Muscle layer of duodenum (tissue), 2 donors: ENCODE data around the gene ZBTB39.
"Not testable (repeated sequence)": the region's sequence is repeated elsewhere in the genome, so short reads cannot be mapped to it uniquely, and the experiment has no call there.

Experiments
- H3K27ac ChIP-seq: one replicate; pipeline ENCODE4 v1.7.0; 2013; ENCODE audit warnings: mild to moderate bottlenecking, low read length
- H3K27me3 ChIP-seq: one replicate; pipeline ENCODE4 v1.7.0; 2013; ENCODE audit warnings: low read depth, mild to moderate bottlenecking, control low read depth, low read length
- H3K36me3 ChIP-seq, 2 donors: one replicate each; pipeline ENCODE4 v1.7.0; 2013; ENCODE audit warnings: low read length in 2 of 2, control low read depth in 1 of 2, mild to moderate bottlenecking in 1 of 2; ENCODE audit not compliant: insufficient read depth in 2 of 2, control insufficient read depth in 1 of 2
- H3K4me1 ChIP-seq, 2 donors: one replicate each; pipeline ENCODE4 v1.7.0; 2013; ENCODE audit warnings: low read length in 2 of 2, mild to moderate bottlenecking in 2 of 2, control low read depth in 1 of 2, moderate library complexity in 1 of 2; ENCODE audit not compliant: insufficient read depth in 2 of 2, control insufficient read depth in 1 of 2
- H3K4me3 ChIP-seq, 2 donors: one replicate each; pipeline ENCODE4 v1.7.0; 2013; ENCODE audit warnings: low read length in 2 of 2, low read depth in 1 of 2, mild to moderate bottlenecking in 1 of 2
- H3K9me3 ChIP-seq, 2 donors: one replicate each; pipeline ENCODE4 v1.7.0; 2013; ENCODE audit warnings: low read length in 2 of 2, control low read depth in 1 of 2, mild to moderate bottlenecking in 1 of 2; ENCODE audit not compliant: control insufficient read depth in 1 of 2
- donor health status: healthy.

ZBTB39 gene

GRCh38 chr12:56988207-56988739 lies 18.1 kb downstream of the ZBTB39 start:
- H3K27me3 ChIP-seq = no peaks in the 10 kb centered on the region
- no peak overlapping the region for H3K4me3 ChIP-seq
- H3K27ac ChIP-seq = no peak overlapping the region
- H3K9me3 ChIP-seq = no peaks in the 10 kb centered on the region
- H3K36me3 ChIP-seq = no peaks in the 10 kb centered on the region
- H3K4me1 ChIP-seq = peaks cover 0 to 4% of the 10 kb centered on the region in 2 donors

GRCh38 chr12:56987551-56988053 lies 18.7 kb downstream of the ZBTB39 start:
- H3K27ac ChIP-seq = no peak overlapping the region
- H3K36me3 ChIP-seq = no peaks in the 10 kb centered on the region
- H3K4me3 ChIP-seq = no peak overlapping the region
- H3K4me1 ChIP-seq = peaks cover 0 to 4% of the 10 kb centered on the region in 2 donors
- H3K27me3 ChIP-seq = no peaks in the 10 kb centered on the region
- no peaks in the 10 kb centered on the region for H3K9me3 ChIP-seq

GRCh38 chr12:56987011-56987410 lies 19.3 kb downstream of the ZBTB39 start:
- Histone ChIP-seq H3K4me1 (peaks cover 0 to 4% of the 10 kb centered on the region in 2 donors), H3K27ac (no peak overlapping the region), H3K27me3 (no peaks in the 10 kb centered on the region), H3K36me3 (no peaks in the 10 kb centered on the region), H3K9me3 (no peaks in the 10 kb centered on the region), H3K4me3 (no peak overlapping the region)

GRCh38 chr12:56985714-56986113 lies 20.6 kb downstream of the ZBTB39 start:
- H3K4me3 ChIP-seq, H3K27me3 ChIP-seq, H3K4me1 ChIP-seq, H3K9me3 ChIP-seq, H3K27ac ChIP-seq, H3K36me3 ChIP-seq: not testable (repeated sequence)

GRCh38 chr12:56983386-56983785 lies 23.0 kb downstream of the ZBTB39 start:
- H3K27me3 ChIP-seq = no peaks in the 10 kb centered on the region
- H3K4me1 ChIP-seq = no peaks in the 10 kb centered on the region
- H3K4me3 ChIP-seq = no peak overlapping the region
- no peaks in the 10 kb centered on the region for H3K36me3 ChIP-seq
- no peaks in the 10 kb centered on the region for H3K9me3 ChIP-seq
- no peak overlapping the region for H3K27ac ChIP-seq

GRCh38 chr12:56982578-56983236 lies 23.6 kb downstream of the ZBTB39 start:
- H3K36me3 ChIP-seq, H3K27me3 ChIP-seq, H3K4me3 ChIP-seq, H3K9me3 ChIP-seq, H3K27ac ChIP-seq, H3K4me1 ChIP-seq: not testable (repeated sequence)

GRCh38 chr12:56980941-56981530 lies 25.3 kb downstream of the ZBTB39 start:
- Histone ChIP-seq H3K27ac (no peak overlapping the region), H3K4me1 (no peaks in the 10 kb centered on the region), H3K9me3 (no peaks in the 10 kb centered on the region), H3K36me3 (no peaks in the 10 kb centered on the region), H3K27me3 (no peaks in the 10 kb centered on the region), H3K4me3 (no peak overlapping the region)

- Histone ChIP-seq H3K9me3 (no peaks in the 10 kb centered on the region), H3K4me3 (no peak overlapping the region), H3K4me1 (no peaks in the 10 kb centered on the region), H3K36me3 (no peaks in the 10 kb centered on the region), H3K27ac (no peak overlapping the region), H3K27me3 (no peaks in the 10 kb centered on the region)
Measured at GRCh38 chr12:56980268-56980667, 26.1 kb downstream of the ZBTB39 start.

- Histone ChIP-seq H3K27ac (no peak overlapping the region), H3K4me1 (no peaks in the 10 kb centered on the region), H3K27me3 (no peaks in the 10 kb centered on the region), H3K4me3 (no peak overlapping the region), H3K9me3 (no peaks in the 10 kb centered on the region), H3K36me3 (no peaks in the 10 kb centered on the region)
Measured at GRCh38 chr12:56979628-56980027, 26.7 kb downstream of the ZBTB39 start.

GRCh38 chr12:56978397-56979138 lies 27.8 kb downstream of the ZBTB39 start:
- H3K27ac ChIP-seq = no peak overlapping the region
- no peaks in the 10 kb centered on the region for H3K36me3 ChIP-seq
- no peaks in the 10 kb centered on the region for H3K9me3 ChIP-seq
- no peaks in the 10 kb centered on the region for H3K4me1 ChIP-seq
- no peaks in the 10 kb centered on the region for H3K27me3 ChIP-seq
- H3K4me3 ChIP-seq = no peak overlapping the region

GRCh38 chr12:56977361-56977760 lies 29.0 kb downstream of the ZBTB39 start:
- H3K4me1 ChIP-seq, H3K27me3 ChIP-seq, H3K36me3 ChIP-seq, H3K4me3 ChIP-seq, H3K27ac ChIP-seq, H3K9me3 ChIP-seq: not testable (repeated sequence)
